HFF-Myc (cell line): ENCODE measurements around the gene HTRA1.

Source experiments
- DNase-seq: peaks from one replicate; pipeline ENCODE4 v3.0.0-alpha.2; 2011; ENCODE audit warnings: low read depth; ENCODE audit errors: extremely low read depth
- H3K4me3 ChIP-seq: replicated peaks from 2 replicates; pipeline ENCODE4 v1.5.1; 2011; ENCODE audit warnings: low read depth, mild to moderate bottlenecking, control low read depth, low read length
- TF ChIP-seq, protein P1 (sequence below): IDR thresholded peaks from 2 replicates; pipeline ENCODE4 v1.5.1; 2012; ENCODE audit warnings: mild to moderate bottlenecking, low read depth, low read length, control low read depth; ENCODE audit errors: missing control alignments

The HTRA1 gene

GRCh38 chr10:122469848-122470247 is 8.5 kb downstream of the HTRA1 start:
- no peak overlapping the region for H3K4me3 ChIP-seq
- TF ChIP-seq, protein P1, sequence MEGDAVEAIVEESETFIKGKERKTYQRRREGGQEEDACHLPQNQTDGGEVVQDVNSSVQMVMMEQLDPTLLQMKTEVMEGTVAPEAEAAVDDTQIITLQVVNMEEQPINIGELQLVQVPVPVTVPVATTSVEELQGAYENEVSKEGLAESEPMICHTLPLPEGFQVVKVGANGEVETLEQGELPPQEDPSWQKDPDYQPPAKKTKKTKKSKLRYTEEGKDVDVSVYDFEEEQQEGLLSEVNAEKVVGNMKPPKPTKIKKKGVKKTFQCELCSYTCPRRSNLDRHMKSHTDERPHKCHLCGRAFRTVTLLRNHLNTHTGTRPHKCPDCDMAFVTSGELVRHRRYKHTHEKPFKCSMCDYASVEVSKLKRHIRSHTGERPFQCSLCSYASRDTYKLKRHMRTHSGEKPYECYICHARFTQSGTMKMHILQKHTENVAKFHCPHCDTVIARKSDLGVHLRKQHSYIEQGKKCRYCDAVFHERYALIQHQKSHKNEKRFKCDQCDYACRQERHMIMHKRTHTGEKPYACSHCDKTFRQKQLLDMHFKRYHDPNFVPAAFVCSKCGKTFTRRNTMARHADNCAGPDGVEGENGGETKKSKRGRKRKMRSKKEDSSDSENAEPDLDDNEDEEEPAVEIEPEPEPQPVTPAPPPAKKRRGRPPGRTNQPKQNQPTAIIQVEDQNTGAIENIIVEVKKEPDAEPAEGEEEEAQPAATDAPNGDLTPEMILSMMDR: no peak
- DNase-seq: no peak

- no peak for DNase-seq
- no peak overlapping the region for H3K4me3 ChIP-seq
- TF ChIP-seq, protein P1: no peak
These were observed 10.3 kb downstream of the HTRA1 start for GRCh38 chr10:122471531-122472177.

- H3K4me3 ChIP-seq: no peak overlapping the region
- DNase-seq: no peak
- TF ChIP-seq, protein P1: no peak
These were observed 11.8 kb downstream of the HTRA1 start for GRCh38 chr10:122473116-122473515.

- TF ChIP-seq, protein P1: no peak
- DNase-seq: no peak
- H3K4me3 ChIP-seq: no peak overlapping the region
These were observed 12.9 kb downstream of the HTRA1 start for GRCh38 chr10:122474131-122474818.

- TF ChIP-seq, protein P1: no peak
- no peak for DNase-seq
- no peak overlapping the region for H3K4me3 ChIP-seq
These were observed 13.7 kb downstream of the HTRA1 start for GRCh38 chr10:122475100-122475499.

GRCh38 chr10:122475591-122476332 is 14.4 kb downstream of the HTRA1 start:
- DNase-seq: no peak
- no peak overlapping the region for H3K4me3 ChIP-seq
- TF ChIP-seq, protein P1: no peak
